Panc1 (cell line): ENCODE measurements around the gene SEC31A.

ENCODE experiments used
- CTCF ChIP-seq: fragments of 450-650 bp; IDR thresholded peaks from 2 replicates; pipeline ENCODE4 v1.5.1; 2017; ENCODE audit warnings: mild to moderate bottlenecking
- SIN3A ChIP-seq: IDR thresholded peaks from 2 replicates; pipeline ENCODE4 v1.6.1; 2012; ENCODE audit warnings: low read depth, mild to moderate bottlenecking, low read length, moderate library complexity, borderline replicate concordance; ENCODE audit not compliant: insufficient read depth

- TF ChIP-seq CTCF: no peak
- no peak for TF ChIP-seq SIN3A
Measured at GRCh38 chr4:82833696-82834313, 57.1 kb downstream of the SEC31A start.
